ENCODE measurements around the gene SPRR2G.
"Not testable (repeated sequence)": the region's sequence is repeated elsewhere in the genome, so short reads cannot be mapped to it uniquely, and the experiment has no call there.

SPRR2G gene

DNA sequence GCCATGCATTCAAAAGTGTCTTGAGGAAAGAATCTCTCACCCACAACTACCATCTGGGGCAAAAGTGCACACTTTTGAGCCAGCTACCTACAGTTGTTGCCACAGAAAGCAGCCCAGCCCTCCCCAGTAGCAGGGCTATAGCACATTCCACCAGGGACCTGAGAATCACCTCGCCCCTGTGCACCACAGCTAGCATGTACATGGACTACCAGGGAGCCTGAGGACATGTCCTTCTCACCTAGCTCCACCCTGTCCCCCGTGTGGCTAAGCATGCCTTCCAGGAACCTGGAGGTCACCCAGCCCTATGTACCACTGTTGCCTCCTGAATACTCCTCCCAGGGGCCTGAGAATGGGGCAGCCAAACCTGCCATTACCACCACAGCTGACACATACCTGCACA lies 16.9 kb downstream of the SPRR2G start:
- TF ChIP-seq, protein P1, sequence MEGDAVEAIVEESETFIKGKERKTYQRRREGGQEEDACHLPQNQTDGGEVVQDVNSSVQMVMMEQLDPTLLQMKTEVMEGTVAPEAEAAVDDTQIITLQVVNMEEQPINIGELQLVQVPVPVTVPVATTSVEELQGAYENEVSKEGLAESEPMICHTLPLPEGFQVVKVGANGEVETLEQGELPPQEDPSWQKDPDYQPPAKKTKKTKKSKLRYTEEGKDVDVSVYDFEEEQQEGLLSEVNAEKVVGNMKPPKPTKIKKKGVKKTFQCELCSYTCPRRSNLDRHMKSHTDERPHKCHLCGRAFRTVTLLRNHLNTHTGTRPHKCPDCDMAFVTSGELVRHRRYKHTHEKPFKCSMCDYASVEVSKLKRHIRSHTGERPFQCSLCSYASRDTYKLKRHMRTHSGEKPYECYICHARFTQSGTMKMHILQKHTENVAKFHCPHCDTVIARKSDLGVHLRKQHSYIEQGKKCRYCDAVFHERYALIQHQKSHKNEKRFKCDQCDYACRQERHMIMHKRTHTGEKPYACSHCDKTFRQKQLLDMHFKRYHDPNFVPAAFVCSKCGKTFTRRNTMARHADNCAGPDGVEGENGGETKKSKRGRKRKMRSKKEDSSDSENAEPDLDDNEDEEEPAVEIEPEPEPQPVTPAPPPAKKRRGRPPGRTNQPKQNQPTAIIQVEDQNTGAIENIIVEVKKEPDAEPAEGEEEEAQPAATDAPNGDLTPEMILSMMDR (IDR thresholded peaks at IDR 0.05; ENCODE audit: insufficient read depth, low read depth, low read length, missing control alignments), result no peak
- no peak overlapping the region for H3K4me3 ChIP-seq (ENCODE audit: low read depth, low read length)
- no peak for DNase-seq (ENCODE audit: low read depth)

DNA sequence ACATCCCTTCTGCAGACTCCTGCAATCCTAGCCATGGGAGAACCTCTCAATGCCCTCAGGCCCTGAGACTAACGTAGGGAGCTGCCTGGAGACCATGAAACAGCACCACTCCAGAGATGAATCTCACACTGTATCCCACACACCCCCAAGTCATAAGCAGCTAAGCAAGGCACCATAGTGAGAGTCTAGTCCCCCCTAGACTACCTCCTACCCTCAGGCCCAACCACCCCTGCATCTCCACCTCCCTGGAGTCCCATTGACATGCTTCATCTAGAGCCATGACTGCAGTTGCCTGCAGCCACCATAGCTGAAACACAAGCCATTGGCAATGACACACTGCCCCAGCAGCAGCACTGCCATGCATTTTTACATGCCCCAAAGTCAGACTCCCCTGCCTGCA lies 17.4 kb downstream of the SPRR2G start:
- TF ChIP-seq, protein P1 (IDR thresholded peaks at IDR 0.05; ENCODE audit: insufficient read depth, low read depth, low read length, missing control alignments), result no peak
- no peak for DNase-seq (ENCODE audit: low read depth)
- H3K4me3 ChIP-seq (ENCODE audit: low read depth, low read length), result no peak overlapping the region

GRCh38 chr1:153128688-153129087 lies 22.0 kb downstream of the SPRR2G start:
- H3K4me3 ChIP-seq (ENCODE audit: low read depth, low read length); DNase-seq (ENCODE audit: low read depth): not testable (repeated sequence)

DNA sequence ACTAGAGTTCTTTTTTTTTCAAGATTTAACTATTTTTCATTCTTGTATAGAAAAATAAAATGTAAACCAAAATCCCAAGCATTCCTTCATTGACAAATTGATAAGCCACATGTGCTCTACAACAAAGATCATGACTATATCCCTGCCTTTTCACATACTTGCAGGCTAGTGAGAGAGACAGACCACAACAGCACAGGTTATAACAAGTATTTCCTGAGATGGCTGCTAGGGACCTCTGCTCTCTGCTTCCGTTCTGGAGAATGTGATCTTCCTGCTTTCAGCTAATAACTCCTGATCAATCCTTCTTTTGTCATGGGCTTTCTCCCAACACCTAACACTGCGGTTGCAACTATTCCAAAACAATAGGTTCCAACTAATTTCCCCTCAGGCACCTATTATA lies 23.4 kb downstream of the SPRR2G start:
- TF ChIP-seq, protein P1 (IDR thresholded peaks at IDR 0.05; ENCODE audit: insufficient read depth, low read depth, low read length, missing control alignments), result no peak

DNA sequence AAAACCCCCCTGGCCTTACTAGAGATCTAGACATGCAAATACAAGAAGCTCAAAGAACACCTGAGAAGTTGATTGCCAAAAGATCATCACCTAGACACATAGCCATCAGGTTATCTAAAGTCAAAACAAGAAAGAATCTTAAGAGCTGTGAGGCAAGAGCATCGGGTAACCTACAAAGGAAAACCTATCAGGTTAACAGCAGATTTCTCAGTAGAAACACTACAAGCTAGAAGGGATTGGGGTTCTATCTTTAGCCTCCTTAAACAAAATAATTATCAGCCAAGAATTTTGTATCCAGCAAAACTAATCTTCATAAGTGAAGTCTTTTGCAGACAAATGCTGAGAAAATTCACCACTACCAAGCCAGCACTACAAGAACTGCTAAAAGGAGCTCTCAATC lies 25.2 kb downstream of the SPRR2G start:
- TF ChIP-seq, protein P1 (IDR thresholded peaks at IDR 0.05; ENCODE audit: insufficient read depth, low read depth, low read length, missing control alignments), result no peak
- H3K4me3 ChIP-seq (ENCODE audit: low read depth, low read length), result no peak overlapping the region
- DNase-seq (ENCODE audit: low read depth), result no peak

More for the DNA sequence above, 23.4 kb downstream of the SPRR2G start:
- no peak overlapping the region for H3K4me3 ChIP-seq (ENCODE audit: low read depth, low read length)
- DNase-seq (ENCODE audit: low read depth), result no peak

- H3K4me3 ChIP-seq (ENCODE audit: low read depth, low read length); DNase-seq (ENCODE audit: low read depth): not testable (repeated sequence)
These were observed 26.9 kb downstream of the SPRR2G start for GRCh38 chr1:153123793-153124192.

- TF ChIP-seq, protein P1 (IDR thresholded peaks at IDR 0.05; ENCODE audit: insufficient read depth, low read depth, low read length, missing control alignments), result no peak
- H3K4me3 ChIP-seq (ENCODE audit: low read depth, low read length), result no peak overlapping the region
- peak; percentile 68 for DNase-seq (ENCODE audit: low read depth)
These were observed 27.8 kb downstream of the SPRR2G start for GRCh38 chr1:153122831-153123421.

DNA sequence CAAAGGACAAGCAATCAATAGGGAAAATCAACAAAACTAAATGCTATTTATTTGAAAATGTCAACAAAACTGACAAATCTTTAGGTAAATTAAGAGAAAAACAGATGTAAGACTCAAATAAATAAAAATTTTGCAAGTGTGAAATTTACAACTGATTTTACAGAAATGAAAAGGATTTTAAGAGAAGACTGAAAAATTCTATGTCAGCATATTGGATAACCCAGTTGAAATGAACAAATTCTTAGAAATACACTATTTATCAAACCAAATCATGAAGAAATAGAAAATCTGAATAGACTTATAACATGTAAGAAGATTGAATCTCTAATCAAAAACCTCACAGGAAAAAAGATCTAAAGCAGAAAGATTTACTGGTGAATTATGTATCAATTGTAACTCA lies 29.7 kb downstream of the SPRR2G start:
- no peak for DNase-seq (ENCODE audit: low read depth)
- TF ChIP-seq, protein P1 (IDR thresholded peaks at IDR 0.05; ENCODE audit: insufficient read depth, low read depth, low read length, missing control alignments), result no peak
- no peak overlapping the region for H3K4me3 ChIP-seq (ENCODE audit: low read depth, low read length)

Measured in GM12865 (cell line).